Brain microvascular endothelial cell (primary cell): ENCODE results near the gene HLA-E.
A peak's percentile ranks its signal among the peaks of the same experiment; 100 is the strongest.
"Not testable (repeated sequence)": the region's sequence is repeated elsewhere in the genome, so short reads cannot be mapped to it uniquely, and the experiment has no call there.

Experiments
- DNase-seq: peaks from one replicate; pipeline ENCODE4 v3.0.0-alpha.2; 2020
- H3K27ac ChIP-seq: fragments of 250-450 bp; sonication (Bioruptor Pico); 2 replicates; pipeline ENCODE4 v1.5.1; 2020; ENCODE audit warnings: mild to moderate bottlenecking, moderate library complexity
- H3K27me3 ChIP-seq: fragments of 250-450 bp; sonication (Bioruptor Pico); replicated peaks from 2 replicates; pipeline ENCODE4 v1.5.1; 2020; ENCODE audit warnings: mild to moderate bottlenecking
- H3K36me3 ChIP-seq: fragments of 250-450 bp; sonication (Bioruptor Pico); replicated peaks from 2 replicates; pipeline ENCODE4 v1.5.1; 2020; ENCODE audit warnings: mild to moderate bottlenecking
- H3K4me3 ChIP-seq: 2 replicates; pipeline ENCODE4 v1.5.1; 2011; ENCODE audit warnings: low read depth, mild to moderate bottlenecking, control low read depth, low read length, moderate library complexity
- in situ Hi-C: cut with HindIII; loops from 2 replicates; pipeline ENCODE4 v1.10.0; 2017; ENCODE audit warnings: low sequenced_read_pairs, low pct_ligation_motif_present
- TF ChIP-seq, protein P1 (sequence below): IDR thresholded peaks from 2 replicates; pipeline ENCODE4 v1.5.1; 2011; ENCODE audit warnings: low read depth, mild to moderate bottlenecking, moderate library complexity, low read length, control low read depth, inconsistent platforms; ENCODE audit errors: missing control alignments

HLA-E gene

DNA sequence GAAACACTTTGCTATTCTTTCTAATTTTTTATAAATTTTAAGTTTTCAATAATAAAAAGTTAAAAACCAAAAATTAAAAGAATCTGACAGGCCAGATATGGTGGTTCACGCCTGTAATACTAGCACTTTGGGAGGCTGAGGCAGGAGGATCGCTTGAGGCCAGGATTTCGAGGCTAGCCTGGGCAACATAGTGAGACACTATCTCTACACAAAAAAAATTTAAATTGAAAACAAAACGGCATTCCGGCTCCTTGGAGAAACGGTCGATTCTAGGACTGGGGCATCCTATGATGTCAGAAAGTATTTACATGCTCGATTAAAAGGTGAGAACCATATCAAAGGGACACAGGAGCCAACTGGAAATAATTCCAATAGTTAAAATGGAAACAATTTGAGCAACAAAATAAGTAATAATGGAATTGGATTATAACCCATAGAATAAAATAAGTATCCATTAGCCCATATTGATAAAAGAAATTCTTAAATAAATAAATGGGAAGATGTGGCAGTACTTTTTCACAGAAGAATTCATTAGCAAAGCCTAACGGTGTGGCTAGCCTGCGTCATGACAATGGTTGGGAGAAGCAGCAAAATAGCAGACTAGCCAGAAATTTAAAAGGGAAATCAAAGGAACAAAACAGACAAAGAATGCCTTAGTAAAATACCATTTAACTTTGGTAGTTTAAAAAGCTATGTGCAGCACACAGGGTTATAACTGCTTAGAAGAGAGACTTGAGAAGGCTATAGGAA lies 21.3 kb downstream of the HLA-E start:
- no peak for DNase-seq
- in situ Hi-C loops: no loop called here
- H3K27ac ChIP-seq: no peak overlapping the region
- H3K4me3 ChIP-seq: no peak overlapping the region
- TF ChIP-seq, protein P1, sequence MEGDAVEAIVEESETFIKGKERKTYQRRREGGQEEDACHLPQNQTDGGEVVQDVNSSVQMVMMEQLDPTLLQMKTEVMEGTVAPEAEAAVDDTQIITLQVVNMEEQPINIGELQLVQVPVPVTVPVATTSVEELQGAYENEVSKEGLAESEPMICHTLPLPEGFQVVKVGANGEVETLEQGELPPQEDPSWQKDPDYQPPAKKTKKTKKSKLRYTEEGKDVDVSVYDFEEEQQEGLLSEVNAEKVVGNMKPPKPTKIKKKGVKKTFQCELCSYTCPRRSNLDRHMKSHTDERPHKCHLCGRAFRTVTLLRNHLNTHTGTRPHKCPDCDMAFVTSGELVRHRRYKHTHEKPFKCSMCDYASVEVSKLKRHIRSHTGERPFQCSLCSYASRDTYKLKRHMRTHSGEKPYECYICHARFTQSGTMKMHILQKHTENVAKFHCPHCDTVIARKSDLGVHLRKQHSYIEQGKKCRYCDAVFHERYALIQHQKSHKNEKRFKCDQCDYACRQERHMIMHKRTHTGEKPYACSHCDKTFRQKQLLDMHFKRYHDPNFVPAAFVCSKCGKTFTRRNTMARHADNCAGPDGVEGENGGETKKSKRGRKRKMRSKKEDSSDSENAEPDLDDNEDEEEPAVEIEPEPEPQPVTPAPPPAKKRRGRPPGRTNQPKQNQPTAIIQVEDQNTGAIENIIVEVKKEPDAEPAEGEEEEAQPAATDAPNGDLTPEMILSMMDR: no peak
- H3K27me3 ChIP-seq: no peaks in the 10 kb centered on the region
- H3K36me3 ChIP-seq: no peaks in the 10 kb centered on the region

DNA sequence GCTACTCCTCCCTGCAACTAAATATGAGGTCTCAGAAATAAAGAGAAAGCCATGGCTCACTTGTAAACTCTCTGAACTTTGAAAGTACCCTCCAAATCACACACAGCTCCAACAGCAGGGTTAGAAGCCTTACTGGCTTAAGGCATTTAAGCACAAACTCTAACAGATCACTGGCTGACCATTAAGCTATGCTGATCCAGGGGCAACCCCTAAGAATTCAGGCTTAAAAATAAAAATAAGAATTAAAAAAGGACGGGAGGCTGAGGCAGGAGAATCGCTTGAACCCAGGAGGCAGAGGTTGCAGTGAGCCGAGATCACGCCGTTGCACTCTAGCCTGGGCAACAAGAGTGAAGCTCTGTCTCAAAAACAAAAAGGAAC lies 21.8 kb downstream of the HLA-E start:
- in situ Hi-C loops: no loop called here
- no peak overlapping the region for H3K4me3 ChIP-seq
- no peak for DNase-seq

DNA sequence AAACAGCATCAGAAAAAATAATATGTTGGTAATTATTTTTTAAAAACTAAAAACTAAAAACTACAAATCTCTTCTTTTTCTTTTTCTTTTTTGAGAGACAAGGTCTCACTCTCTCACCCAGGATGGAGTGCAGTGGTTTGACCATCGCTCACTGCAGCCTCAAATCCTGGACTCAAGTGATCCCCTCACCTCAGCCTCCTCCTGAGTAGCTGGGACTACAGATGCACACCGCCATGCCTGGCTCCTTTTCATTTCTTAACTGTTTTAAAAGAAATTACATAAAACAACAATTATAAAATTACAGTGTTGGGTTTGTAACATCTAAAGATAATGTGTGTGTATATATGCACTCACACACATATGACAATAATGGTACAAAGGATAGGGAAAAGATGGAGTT lies 24.1 kb downstream of the HLA-E start:
- Histone ChIP-seq H3K36me3 (no peaks in the 10 kb centered on the region), H3K4me3 (no peak overlapping the region), H3K27ac (no peak overlapping the region), H3K27me3 (no peaks in the 10 kb centered on the region)
- no peak for DNase-seq
- TF ChIP-seq, protein P1: no peak
- in situ Hi-C loops: no loop called here

More for the DNA sequence above, 21.8 kb downstream of the HLA-E start:
- H3K27me3 ChIP-seq: no peaks in the 10 kb centered on the region
- no peaks in the 10 kb centered on the region for H3K36me3 ChIP-seq
- no peak overlapping the region for H3K27ac ChIP-seq
- TF ChIP-seq, protein P1: no peak

DNA sequence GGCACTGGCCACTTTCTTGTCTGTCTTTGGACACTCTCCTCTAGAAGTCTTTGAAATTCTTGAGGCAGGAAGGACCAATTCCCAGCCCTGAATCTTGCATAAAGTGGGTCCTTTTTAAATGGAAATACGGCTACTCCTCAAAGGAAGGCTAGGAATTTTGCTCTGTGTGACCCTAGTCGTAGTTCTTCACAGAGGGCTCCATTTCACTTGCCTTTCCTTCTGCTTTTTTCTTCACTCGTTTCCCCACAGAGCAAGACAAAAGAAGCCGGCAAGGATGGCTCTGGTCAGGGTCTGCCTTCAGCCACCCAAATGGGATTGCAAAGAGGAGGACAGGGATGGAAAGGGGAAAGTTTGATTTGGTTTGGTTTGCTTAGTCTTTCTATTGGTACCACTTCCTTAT lies 25.8 kb downstream of the HLA-E start:
- in situ Hi-C loops: no loop called here

DNA sequence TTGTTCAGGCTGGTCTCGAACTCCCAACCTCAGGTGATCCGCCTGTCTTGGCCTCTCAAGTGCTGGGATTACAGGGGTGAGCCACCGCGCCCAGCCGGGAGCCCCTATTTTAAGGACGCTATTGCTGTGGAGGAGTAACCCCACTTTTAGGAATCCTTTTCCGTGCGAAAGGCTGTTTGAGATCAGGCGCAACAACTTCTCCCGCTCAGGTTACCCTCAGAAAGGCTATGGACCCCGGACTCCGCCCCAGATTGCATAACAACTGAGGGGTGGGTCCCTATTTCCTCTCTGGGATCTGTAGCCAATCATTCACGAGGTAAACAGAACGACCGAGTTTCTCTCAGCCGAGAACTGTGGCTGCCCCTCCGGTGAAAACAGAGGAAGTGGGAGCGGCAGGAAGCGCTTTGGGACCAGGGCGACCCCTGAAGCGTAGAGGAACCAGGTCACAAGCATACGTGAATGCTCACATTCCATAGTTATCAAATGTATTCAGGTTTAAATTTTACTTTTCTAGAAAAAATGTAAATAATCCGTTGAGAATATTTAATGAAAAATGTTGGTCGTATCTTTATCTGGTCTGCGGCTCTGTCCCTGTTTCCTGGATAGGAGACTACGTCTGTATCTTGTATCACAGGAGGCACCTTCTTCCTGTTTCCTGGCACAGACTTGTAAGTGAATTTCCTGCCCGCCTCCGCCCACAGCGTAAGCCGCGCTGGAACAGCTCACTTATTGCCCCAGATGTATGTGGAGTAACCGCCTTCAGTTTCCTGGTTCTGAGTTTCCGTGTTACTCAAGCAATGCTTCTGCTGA lies 26.8 kb downstream of the HLA-E start:
- in situ Hi-C loops: no loop called here
- H3K27me3 ChIP-seq: no peaks in the 10 kb centered on the region
- H3K27ac ChIP-seq: peak overlapping the region; percentile 93
- TF ChIP-seq, protein P1: no peak
- peak overlapping the region; percentile 59 for H3K4me3 ChIP-seq
- H3K36me3 ChIP-seq: no peaks in the 10 kb centered on the region
- peak; percentile 89 for DNase-seq

More for the DNA sequence above, 25.8 kb downstream of the HLA-E start:
- H3K27ac ChIP-seq: no peak overlapping the region
- TF ChIP-seq, protein P1: no peak
- H3K4me3 ChIP-seq: no peak overlapping the region
- no peaks in the 10 kb centered on the region for H3K36me3 ChIP-seq
- DNase-seq: no peak
- H3K27me3 ChIP-seq: no peaks in the 10 kb centered on the region

DNA sequence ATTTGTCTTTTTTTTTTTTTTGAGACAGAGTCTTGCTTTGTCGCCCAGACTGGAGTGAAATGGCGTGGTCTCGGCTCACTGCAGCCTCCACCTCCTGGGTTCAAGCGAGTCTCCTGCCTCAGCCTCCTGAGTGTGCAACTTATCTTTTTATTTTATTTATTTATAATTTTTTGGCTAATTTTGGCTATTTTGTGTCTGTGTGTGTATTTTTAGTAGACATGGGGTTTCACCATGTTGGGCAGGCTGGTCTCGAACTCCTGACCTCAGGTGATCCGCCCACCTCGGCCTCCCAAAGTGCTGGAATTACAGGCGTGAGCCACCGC lies 27.4 kb downstream of the HLA-E start:
- DNase-seq: not testable (repeated sequence)

DNA sequence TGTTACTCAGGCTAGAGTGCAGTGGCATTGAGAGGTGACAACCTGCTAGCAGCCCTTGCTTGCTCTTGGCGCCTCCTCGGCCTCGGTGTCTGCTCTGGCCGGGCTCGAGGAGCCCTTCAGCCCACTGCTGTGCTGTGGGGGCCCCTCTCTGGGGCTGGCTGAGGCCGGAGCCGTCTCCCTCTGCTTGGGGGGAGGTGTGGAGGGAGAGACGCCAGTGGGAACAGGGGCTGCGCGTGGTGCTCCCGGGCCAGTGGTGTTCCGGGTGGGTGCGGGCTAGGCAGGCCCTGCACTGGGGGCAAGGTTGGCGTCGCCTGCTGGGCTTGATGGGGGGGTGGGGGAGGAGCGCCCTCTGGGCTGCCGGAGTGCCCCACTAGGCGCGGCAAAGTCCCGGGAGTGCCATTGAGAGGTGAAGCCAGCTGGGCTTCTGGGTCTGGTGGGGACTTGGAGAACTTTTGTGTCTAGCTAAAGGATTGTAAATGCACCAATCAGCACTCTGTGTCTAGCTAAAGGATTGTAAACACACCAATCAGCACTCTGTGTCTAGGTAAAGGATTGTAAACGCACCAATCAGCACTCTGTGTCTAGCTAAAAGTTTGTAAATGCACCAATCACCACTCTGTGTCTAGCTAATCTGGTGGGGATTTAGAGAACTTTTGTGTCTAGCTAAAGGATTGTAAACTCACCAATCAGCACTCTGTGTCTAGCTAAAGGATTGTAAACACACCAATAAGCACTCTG lies 28.6 kb downstream of the HLA-E start:
- in situ Hi-C loops, H3K4me3 ChIP-seq, H3K27ac ChIP-seq, H3K27me3 ChIP-seq, DNase-seq, H3K36me3 ChIP-seq: not testable (repeated sequence)

More for the DNA sequence above, 27.4 kb downstream of the HLA-E start:
- H3K27me3 ChIP-seq, in situ Hi-C loops, H3K36me3 ChIP-seq: not testable (repeated sequence)
- H3K4me3 ChIP-seq: peak overlapping the region; percentile 59
- H3K27ac ChIP-seq: peak overlapping the region; percentile 93

DNA sequence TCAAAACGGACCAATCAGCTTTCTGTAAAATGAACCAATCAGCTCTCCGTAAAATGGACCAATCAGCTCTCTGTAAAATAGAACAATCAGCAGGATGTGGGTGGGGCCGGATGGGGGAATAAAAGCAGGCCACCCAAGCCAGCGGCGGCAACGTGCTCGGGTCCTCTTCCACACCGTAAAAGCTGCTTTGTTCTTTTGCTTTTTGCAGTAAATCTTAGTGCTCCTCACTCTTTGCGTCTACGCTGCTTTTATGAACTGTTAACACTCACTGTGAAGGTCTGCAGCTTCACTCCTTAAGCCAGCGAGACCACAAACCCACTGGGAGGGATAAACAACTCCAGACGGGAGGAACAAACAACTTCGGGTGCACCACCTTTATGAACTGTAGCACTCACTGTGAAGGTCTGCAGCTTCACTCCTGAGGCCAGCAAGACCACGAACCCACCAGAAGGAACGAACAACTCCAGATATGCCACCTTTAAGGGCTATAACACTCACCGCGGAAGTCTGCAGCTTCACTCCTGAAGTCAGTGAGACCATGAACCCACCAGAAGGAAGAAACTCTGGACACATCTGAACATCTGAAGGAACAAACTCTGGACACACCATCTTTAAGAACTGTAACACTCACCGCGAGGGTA lies 29.3 kb downstream of the HLA-E start:
- H3K4me3 ChIP-seq, in situ Hi-C loops, H3K27me3 ChIP-seq, H3K27ac ChIP-seq, H3K36me3 ChIP-seq, DNase-seq: not testable (repeated sequence)
